Esophagus squamous epithelium (tissue), 5 donors: Measurements from ENCODE around the gene CMTM6. TPM values are rescaled to one million over a fixed set of nuclear protein-coding genes. Genes with fewer than 3 reads are reported as not detected.

Experiments used
- DNase-seq: peaks from one replicate; lab custom pipeline; 2025; lab: John Stamatoyannopoulos, UW
- H3K27ac ChIP-seq, 4 donors: fragments of 200-600 bp; sonication (generic); one replicate each; pipeline ENCODE4 v1.5.1; 2016 to 2019; ENCODE audit warnings: mild to moderate bottlenecking in 1 of 4
- H3K27me3 ChIP-seq, 4 donors: fragments of 200-600 bp; sonication (generic); 1 replicate in 3 of 4; 2 replicates in 1 of 4; pipeline versions ENCODE4 v1.5.1 to v1.6.0; 2017 to 2021; ENCODE audit warnings: antibody characterized with exemption in 1 of 4
- H3K36me3 ChIP-seq, 3 donors: fragments of 200-600 bp; sonication (generic); one replicate each; pipeline ENCODE4 v1.5.1; 2016 to 2019
- H3K4me1 ChIP-seq, 3 donors: fragments of 200-600 bp; sonication (generic); one replicate each; pipeline ENCODE4 v1.5.1; 2017 to 2019
- H3K4me3 ChIP-seq, 4 donors: fragments of 200-600 bp; sonication (generic); 1 replicate in 3 of 4; 2 replicates in 1 of 4; pipeline ENCODE4 v1.5.1; 2016 to 2019; ENCODE audit warnings: mild to moderate bottlenecking in 2 of 4, moderate library complexity in 1 of 4
- H3K9me3 ChIP-seq, 3 donors: fragments of 200-600 bp; sonication (generic); one replicate each; pipeline ENCODE4 v1.5.1; 2016 to 2019
- POLR2A ChIP-seq, 4 donors: fragments of 450-650 bp; IDR thresholded peaks; one replicate each; pipeline ENCODE4 v1.6.1; 2017; ENCODE audit warnings: antibody characterized with exemption in 4 of 4, mild to moderate bottlenecking in 4 of 4, moderate library complexity in 3 of 4
- WGBS, 2 donors: methylation state at CpG; one replicate each; pipeline ENCODE4 v1.1.5; 2018; 5-methylcytosine and 5-hydroxymethylcytosine counted together
- intact Hi-C: fragments of 100-400 bp; cut with DNase I; formaldehyde crosslinking; loops from one replicate; pipeline ENCODE4 v1.15.0; 2022
- total RNA-seq, 4 donors: library from RNA; depleted of rRNA; stranded (reverse); fragments of >200 nt; gene quantifications; one replicate each; pipeline ENCODE4 v1.1.0, GENCODE V29; 2016
- TF ChIP-seq, protein P1 (sequence below), 6 experiments: fragments of 450-650 bp in 4 of 6; fragments of 200-600 bp in 2 of 6; sonication (generic) in 2 of 6; IDR thresholded peaks; one replicate each; pipeline ENCODE4 v1.5.1; 2016 to 2019; ENCODE audit warnings: antibody characterized with exemption in 6 of 6, mild to moderate bottlenecking in 4 of 6, moderate library complexity in 4 of 6
- donor health status: DM: yes; HTN: yes; CAD: no.

Gene CMTM6
- total RNA-seq, 4 donors from 2014 or later, result 36.6 to 70.9 (median 63.9) TPM

DNA sequence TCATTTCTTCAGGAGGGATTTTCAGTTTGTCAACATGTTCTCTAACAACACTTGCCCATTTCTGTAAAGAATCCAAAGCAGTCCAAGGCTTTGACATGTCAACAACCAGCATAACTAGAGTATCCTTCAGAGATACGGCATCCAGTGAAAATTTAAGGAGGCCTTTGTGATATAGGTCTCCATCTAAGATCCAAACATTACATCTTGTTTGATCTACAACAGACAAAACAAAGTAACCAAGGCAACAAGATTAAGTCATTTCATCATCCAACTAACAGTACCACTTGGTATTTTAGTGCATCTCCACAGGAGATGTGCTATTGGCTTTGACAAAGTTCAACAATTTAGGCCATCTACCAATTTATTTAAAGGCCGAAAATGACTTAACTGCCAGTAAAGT is 42.2 kb upstream of the CMTM6 start:
- H3K27ac ChIP-seq, result no peak overlapping the region
- WGBS, 2 donors, result 80 to 83% methylated on average over 2 of the region's 2 CpGs
- no peaks in the 10 kb centered on the region for H3K27me3 ChIP-seq
- TF ChIP-seq POLR2A (IDR thresholded peaks at IDR 0.05), result no peak
- TF ChIP-seq, protein P1, sequence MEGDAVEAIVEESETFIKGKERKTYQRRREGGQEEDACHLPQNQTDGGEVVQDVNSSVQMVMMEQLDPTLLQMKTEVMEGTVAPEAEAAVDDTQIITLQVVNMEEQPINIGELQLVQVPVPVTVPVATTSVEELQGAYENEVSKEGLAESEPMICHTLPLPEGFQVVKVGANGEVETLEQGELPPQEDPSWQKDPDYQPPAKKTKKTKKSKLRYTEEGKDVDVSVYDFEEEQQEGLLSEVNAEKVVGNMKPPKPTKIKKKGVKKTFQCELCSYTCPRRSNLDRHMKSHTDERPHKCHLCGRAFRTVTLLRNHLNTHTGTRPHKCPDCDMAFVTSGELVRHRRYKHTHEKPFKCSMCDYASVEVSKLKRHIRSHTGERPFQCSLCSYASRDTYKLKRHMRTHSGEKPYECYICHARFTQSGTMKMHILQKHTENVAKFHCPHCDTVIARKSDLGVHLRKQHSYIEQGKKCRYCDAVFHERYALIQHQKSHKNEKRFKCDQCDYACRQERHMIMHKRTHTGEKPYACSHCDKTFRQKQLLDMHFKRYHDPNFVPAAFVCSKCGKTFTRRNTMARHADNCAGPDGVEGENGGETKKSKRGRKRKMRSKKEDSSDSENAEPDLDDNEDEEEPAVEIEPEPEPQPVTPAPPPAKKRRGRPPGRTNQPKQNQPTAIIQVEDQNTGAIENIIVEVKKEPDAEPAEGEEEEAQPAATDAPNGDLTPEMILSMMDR (IDR thresholded peaks at IDR 0.05), result no peak
- peaks cover 0 to 18% (median 0%) of the 10 kb centered on the region in 3 donors for H3K36me3 ChIP-seq
- intact Hi-C loops, result no loop called here
- H3K4me3 ChIP-seq, result no peak overlapping the region
- no peak for DNase-seq
- no peaks in the 10 kb centered on the region for H3K9me3 ChIP-seq
- H3K4me1 ChIP-seq, result no peaks in the 10 kb centered on the region

DNA sequence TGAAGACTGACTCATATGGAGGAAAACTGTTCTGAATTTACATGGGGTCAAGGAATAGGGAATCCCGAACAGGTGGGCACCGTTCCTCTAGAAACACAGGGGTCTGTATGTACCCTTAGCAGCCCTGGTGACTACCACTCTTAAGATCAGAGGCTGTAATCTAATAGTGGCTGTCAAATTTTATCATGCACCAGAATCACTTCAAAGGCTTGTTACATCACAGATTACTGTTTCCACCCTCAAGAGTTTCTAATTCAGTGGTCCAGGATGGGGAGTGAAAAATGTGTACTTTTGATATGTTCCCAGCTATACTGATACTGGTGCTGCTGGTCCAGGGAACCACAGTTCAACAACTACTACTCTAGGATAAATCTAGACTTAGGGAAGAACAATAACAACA is 40.2 kb upstream of the CMTM6 start:
- Histone ChIP-seq H3K4me3 (no peak overlapping the region), H3K36me3 (peaks cover 0 to 36% (median 0%) of the 10 kb centered on the region in 3 donors), H3K27ac (no peak overlapping the region), H3K27me3 (no peaks in the 10 kb centered on the region), H3K9me3 (no peaks in the 10 kb centered on the region), H3K4me1 (no peaks in the 10 kb centered on the region)
- WGBS, 2 donors, result 100% methylated on average over 2 of the region's 2 CpGs
- TF ChIP-seq, protein P1 (IDR thresholded peaks at IDR 0.05), result no peak
- no peak for TF ChIP-seq POLR2A (IDR thresholded peaks at IDR 0.05)
- intact Hi-C loops, result no loop called here
- no peak for DNase-seq

DNA sequence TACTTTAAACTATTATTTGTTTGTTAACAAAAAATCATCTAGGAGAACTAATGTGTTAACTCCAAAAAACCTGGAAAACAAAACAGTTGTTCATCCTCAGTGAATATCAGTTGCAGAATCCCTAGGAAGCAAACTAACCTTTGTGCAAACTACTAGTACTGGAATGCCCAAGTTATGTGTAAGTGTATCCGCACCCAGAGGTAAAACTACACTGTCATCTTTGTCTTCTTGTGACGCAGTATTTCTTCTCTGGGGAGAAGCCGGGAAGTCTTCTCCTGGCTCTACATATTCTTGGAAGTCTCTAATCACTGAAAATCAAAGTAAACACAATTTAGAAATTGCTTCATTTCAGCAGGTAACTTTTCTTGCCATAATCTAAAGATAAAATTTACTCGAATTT is 38.2 kb upstream of the CMTM6 start:
- 90 to 91% methylated on average over 4 of the region's 4 CpGs for WGBS, 2 donors
- no peak for TF ChIP-seq POLR2A (IDR thresholded peaks at IDR 0.05)
- TF ChIP-seq, protein P1 (IDR thresholded peaks at IDR 0.05), result no peak
- Histone ChIP-seq H3K4me1 (no peaks in the 10 kb centered on the region), H3K36me3 (peaks cover 0 to 49% (median 0%) of the 10 kb centered on the region in 3 donors), H3K27me3 (no peaks in the 10 kb centered on the region), H3K9me3 (no peaks in the 10 kb centered on the region), H3K4me3 (no peak overlapping the region), H3K27ac (no peak overlapping the region)
- intact Hi-C loops, result no loop called here
- DNase-seq, result no peak

DNA sequence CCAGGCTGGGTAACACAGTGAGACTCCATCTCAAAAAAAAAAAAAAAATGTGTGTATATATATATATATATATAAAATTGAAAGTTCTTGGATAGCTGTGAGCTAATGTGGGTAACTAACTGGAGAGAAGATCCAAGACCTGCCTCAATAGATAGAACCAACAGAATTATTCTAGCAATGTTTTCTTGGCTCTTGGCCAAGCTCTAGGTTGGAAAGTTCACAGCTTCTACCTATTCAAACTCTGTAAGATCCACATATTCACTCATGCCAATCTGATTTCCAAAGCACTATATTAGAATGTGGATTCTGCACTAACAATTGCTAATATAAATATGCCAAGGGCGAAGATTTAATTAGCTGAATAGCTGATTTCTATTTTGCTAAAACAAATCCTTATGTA is 29.8 kb upstream of the CMTM6 start:
- 96 to 100% methylated on average over 1 of the region's 1 CpG for WGBS, 2 donors
- H3K4me3 ChIP-seq, result no peak overlapping the region
- no peaks in the 10 kb centered on the region for H3K27me3 ChIP-seq
- H3K4me1 ChIP-seq, result no peaks in the 10 kb centered on the region
- H3K36me3 ChIP-seq, result peaks cover 0 to 97% (median 5%) of the 10 kb centered on the region in 3 donors
- no peak for DNase-seq
- TF ChIP-seq POLR2A (IDR thresholded peaks at IDR 0.05), result no peak
- TF ChIP-seq, protein P1 (IDR thresholded peaks at IDR 0.05), result no peak
- intact Hi-C loops, result no loop called here
- no peaks in the 10 kb centered on the region for H3K9me3 ChIP-seq
- no peak overlapping the region for H3K27ac ChIP-seq

DNA sequence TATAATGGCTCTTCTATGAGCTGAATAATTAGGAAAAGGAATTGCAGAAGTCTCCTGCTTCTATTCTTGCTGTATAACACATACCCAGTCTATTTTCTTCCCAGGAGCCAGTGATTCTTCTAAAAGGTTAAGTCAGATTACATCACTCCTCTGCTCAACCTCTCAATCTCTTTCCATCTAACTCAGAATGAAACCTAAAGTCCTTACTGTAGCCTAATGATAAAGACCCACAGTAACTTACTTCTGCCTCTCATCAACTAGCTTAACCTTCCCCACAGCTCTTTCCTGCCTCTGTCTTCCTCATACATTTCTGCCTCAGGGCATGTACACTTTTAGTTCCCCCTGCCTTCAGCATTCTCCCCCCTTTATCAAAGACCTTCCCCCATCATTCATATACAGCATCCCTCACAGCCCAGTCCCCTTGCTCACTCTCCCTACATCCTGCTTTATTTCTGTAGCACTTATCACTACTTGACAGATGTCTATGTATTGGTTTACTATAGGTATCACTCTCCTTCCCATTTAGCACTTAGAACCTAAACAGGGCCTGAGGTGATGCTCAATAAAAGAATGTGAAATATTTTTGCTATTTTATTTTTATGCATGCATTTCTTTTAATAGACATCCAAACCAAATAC is 28.5 kb upstream of the CMTM6 start:
- no peak for DNase-seq
- H3K4me3 ChIP-seq, result no peak overlapping the region
- H3K27me3 ChIP-seq, result no peaks in the 10 kb centered on the region
- H3K9me3 ChIP-seq, result no peaks in the 10 kb centered on the region
- no peaks in the 10 kb centered on the region for H3K4me1 ChIP-seq
- H3K36me3 ChIP-seq, result peaks cover 0 to 99% (median 5%) of the 10 kb centered on the region in 3 donors
- TF ChIP-seq, protein P1 (IDR thresholded peaks at IDR 0.05), result no peak
- TF ChIP-seq POLR2A (IDR thresholded peaks at IDR 0.05), result no peak
- H3K27ac ChIP-seq, result no peak overlapping the region
- intact Hi-C loops, result no loop called here
